Suprapubic skin (tissue), 4 donors: ENCODE measurements around the gene NEU1.

Experiments
- EP300 ChIP-seq: sonication (generic); formaldehyde crosslinking; IDR thresholded peaks from one replicate; pipeline ENCODE4 v1.6.1; 2017; ENCODE audit warnings: antibody characterized with exemption
- POLR2A ChIP-seq, 2 donors: fragments of 450-650 bp; IDR thresholded peaks; one replicate each; pipeline ENCODE4 v1.6.1; 2017; ENCODE audit warnings: antibody characterized with exemption in 2 of 2, mild to moderate bottlenecking in 2 of 2, moderate library complexity in 2 of 2
- POLR2AphosphoS5 ChIP-seq, 3 donors: sonication (generic); formaldehyde crosslinking; IDR thresholded peaks; one replicate each; pipeline ENCODE4 v1.6.1; 2017; ENCODE audit warnings: antibody characterized with exemption in 3 of 3
- TF ChIP-seq, protein P1 (sequence below), 2 donors: fragments of 200-600 bp in 1 of 2; fragments of 450-650 bp in 1 of 2; sonication (generic) in 1 of 2; IDR thresholded peaks; one replicate each; pipeline ENCODE4 v1.5.1; 2016 to 2019; ENCODE audit warnings: antibody characterized with exemption in 2 of 2, mild to moderate bottlenecking in 1 of 2, moderate library complexity in 1 of 2

DNA sequence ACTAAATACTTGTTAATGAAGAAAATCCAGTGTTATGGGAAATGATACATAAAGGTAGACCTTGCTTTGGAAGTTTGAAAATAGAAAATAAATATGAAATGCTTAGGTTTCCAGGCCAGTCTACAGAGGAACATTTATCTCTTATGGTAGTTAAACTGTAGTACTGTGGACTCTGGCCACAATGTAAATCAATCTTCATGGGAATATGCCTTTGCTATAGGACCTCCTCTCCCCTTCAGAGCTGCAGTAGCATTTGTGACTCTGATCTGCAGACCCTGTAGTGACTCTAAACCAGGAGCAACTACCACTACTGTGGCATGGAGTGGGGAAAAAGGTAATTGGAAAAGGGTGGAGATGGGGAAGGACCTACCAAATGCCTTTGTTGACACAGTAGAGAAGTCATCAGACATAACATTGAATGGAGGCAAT is 42.7 kb downstream of the NEU1 start:
- TF ChIP-seq, protein P1, sequence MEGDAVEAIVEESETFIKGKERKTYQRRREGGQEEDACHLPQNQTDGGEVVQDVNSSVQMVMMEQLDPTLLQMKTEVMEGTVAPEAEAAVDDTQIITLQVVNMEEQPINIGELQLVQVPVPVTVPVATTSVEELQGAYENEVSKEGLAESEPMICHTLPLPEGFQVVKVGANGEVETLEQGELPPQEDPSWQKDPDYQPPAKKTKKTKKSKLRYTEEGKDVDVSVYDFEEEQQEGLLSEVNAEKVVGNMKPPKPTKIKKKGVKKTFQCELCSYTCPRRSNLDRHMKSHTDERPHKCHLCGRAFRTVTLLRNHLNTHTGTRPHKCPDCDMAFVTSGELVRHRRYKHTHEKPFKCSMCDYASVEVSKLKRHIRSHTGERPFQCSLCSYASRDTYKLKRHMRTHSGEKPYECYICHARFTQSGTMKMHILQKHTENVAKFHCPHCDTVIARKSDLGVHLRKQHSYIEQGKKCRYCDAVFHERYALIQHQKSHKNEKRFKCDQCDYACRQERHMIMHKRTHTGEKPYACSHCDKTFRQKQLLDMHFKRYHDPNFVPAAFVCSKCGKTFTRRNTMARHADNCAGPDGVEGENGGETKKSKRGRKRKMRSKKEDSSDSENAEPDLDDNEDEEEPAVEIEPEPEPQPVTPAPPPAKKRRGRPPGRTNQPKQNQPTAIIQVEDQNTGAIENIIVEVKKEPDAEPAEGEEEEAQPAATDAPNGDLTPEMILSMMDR (IDR thresholded peaks at IDR 0.05): no peak
- no peak for TF ChIP-seq POLR2AphosphoS5 (IDR thresholded peaks at IDR 0.05)
- TF ChIP-seq POLR2A (IDR thresholded peaks at IDR 0.05): no peak
- TF ChIP-seq EP300: no peak
